HG03066 (cell line): ENCODE results near the gene PDP2.

Source experiments
- ATAC-seq: cut with Tn5 transposase; IDR thresholded peaks from one replicate; pipeline ENCODE4 v1.9.1; 2021; ENCODE audit warnings: low read depth; ENCODE audit not compliant: unreplicated experiment

The PDP2 gene, protein sequence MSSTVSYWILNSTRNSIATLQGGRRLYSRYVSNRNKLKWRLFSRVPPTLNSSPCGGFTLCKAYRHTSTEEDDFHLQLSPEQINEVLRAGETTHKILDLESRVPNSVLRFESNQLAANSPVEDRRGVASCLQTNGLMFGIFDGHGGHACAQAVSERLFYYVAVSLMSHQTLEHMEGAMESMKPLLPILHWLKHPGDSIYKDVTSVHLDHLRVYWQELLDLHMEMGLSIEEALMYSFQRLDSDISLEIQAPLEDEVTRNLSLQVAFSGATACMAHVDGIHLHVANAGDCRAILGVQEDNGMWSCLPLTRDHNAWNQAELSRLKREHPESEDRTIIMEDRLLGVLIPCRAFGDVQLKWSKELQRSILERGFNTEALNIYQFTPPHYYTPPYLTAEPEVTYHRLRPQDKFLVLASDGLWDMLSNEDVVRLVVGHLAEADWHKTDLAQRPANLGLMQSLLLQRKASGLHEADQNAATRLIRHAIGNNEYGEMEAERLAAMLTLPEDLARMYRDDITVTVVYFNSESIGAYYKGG

DNA sequence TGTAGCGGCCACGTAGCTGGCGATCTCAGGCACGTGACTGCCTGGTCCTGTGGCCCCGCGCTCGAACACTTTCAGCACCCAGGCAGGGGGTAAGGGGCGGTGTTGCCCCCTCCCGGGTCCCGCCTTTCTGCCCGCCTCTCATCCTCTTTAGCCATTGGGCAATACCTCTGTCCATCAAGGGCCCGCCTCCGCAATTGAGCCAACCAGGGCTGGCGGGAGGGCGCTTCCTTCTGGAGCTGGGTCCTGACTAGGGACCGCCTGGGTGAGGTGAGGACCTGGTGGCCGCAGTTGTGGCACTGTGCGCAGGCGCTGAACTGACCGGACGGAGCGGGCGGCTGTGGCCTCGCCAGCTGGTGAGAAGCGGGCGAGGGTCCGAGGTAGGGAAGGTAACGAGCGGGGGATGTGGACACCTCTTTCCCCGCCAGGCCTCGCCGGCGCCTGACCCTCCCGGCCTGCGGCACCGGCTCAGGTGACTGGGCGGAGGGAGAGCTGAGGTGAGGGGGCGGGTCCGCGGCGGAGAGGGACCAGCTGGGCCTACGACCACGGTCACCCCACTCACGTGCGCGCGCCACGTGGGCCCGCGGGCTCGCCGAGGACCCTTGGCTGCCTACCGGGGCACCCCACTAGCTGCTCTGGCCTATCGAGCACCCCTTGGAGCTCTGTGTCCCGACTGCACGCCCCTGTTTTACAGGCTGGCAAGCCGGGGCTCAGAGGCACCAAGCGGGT, at the start of gene PDP2:
Gene PDP2, plus strand, starts transcription at position 228 of the 726 bp plus-strand sequence. CDS start 3,770 bp downstream, outside the sequence.
- ATAC-seq, result peak; percentile 94

DNA sequence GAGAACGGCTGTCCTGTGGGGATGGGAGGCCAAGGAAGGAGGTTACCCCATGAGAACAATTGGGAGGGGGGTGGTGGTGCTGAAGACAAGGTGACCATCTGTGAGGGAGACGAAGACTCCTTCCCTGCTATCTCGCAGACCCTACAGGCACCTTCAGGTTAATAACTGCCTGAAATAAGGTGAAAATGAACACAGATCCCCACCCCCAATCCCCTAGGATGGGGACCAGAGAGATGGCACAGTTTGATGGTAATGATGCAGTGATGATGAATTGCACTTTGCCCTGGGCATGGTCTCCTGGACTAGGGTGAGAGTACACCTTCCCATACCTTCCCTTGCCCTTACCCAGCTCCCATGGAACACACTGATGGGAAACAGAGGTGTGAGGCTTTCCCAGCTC, 48.1 kb upstream of the PDP2 start:
- ATAC-seq, result no peak

DNA sequence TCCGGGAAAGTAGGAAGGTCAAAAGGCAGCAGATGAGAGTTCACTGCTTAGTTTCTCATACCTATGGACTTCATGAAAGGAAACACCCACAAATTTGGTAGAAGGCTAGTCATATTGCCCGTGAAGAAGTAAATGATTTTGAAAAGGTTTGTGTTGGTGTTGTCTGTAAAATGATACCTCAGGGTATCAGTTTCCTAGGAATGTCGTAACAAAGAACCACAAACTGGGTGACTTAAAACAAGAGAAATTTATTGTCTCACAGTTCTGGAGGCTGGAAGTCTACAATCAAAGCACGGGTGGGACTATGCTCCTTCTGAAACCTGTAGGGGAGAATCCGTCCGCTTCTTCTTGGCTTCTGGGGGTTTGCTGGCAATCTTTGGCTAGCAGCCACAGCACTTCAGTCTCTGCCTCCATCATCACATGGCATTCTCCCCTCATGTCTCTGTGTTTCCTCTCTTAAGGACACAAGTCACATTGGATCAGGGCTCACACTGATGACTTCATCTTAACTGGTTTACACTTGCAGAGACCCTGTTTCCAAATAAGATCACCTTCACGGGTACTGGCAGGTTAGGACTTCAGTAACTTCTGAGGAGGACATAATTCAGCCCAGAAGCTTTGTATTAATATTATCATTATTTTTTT, 47.5 kb upstream of the PDP2 start:
- ATAC-seq, result no peak

DNA sequence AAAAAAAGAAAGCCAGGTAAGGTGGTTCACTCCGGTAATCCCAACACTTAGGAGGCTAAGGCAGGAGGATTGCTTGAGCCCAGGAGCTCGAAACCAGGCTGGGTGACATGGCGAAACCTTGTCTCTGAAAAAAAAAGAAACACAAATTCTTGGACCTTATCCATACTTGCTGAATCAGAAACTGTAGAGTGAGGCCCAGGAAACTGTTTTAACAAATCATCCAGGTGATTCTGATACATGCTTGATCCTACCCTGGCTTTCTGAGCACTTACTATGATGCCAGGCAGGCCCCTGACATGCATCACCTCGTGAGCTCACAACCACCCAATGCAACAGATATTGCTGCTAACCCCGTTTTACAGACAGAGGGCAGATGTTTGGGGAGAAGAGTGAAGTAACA, 45.6 kb upstream of the PDP2 start:
- no peak for ATAC-seq

DNA sequence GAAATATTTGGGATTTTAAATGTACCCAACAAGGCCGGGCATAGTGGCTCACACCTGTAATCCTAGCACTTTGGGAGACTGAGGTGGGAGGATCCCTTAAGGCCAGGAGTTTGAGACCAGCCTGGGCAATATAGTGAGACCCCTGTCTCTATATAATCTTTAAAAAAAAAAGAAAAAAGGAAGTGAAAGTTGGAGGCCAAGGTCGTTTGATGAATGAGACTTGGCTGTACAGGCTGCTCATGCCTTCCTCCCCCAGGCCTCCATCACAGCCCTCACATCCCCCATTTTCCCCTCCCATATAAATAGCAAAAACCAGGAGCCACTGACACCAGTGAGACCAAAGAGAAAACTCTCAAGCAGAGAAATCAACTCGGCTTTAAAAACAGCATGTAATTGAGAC, 39.4 kb upstream of the PDP2 start:
- ATAC-seq, result no peak

DNA sequence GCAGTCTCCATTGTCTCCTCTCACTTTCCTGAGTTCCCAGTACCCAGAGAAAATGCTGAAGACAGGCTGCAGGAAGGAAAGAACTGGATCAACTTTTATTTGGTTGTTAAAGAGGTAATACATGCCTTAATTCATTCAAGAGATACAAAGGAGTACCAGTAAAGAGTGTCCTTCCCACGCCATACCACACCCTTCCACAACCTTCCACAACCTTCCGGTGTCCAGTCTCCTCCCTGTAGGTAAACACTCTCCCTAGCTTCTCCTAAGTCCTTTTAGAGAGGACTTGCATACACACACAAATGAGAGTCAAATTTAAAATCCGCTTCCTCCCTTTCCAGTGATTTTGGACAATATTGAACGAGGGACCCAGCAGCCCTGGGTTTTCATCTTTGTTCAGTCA, 38.9 kb upstream of the PDP2 start:
- no peak for ATAC-seq

DNA sequence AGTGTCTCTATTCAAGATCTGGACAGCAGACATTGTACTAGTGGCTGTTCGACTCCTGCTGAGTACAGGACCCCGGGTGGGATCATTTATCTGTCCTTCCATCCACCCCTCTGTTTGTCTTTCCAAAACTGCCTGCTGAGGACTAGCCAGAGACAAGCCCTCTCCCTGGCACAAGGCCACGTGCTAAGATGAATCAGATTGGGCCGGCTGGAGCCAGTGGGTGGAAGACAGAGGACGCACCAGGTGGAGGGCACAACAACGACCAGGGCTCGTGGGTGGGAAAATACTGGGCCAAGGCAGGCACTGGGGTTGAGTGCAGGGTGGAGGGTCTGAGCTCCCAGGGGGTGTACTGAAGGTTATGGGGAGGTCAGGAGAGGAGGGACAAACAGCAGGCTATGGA, 37.5 kb upstream of the PDP2 start:
- ATAC-seq, result no peak

DNA sequence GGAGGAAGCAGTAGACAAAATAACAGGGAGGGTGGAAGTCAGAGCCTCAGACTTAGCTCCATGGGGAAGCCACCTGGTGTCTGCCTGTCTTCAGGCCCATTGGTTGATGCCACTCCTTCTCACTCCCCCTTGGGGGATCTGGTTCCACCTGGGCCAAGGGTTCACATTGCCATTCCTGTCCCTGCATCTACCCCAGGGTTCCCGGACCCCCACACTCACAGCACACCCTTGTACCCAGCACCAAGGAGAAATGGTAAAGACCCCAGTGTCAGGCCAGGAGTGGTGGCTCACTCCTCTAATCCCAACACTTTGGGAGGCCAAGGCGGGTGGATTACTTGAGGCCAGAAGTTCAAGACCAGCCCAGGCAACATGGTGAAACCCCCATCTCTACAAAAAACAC, 37.1 kb upstream of the PDP2 start:
- no peak for ATAC-seq

DNA sequence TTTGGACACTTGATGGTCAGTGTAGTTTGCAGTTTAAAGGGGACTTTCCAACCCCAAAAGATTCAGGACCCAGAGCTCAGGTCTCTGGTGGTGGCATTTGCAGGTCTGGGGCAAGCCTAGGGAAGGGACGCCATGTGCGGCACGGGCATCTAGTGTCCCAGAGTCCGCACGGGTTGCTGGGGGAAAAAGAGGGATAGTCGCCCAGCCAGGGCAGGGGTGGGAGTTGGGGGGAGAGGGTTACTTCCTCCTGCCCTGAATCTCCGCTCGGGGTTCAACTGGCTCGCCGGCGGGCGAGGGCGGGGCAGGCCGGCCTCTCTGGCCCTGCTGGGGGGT, 36.3 kb upstream of the PDP2 start:
- no peak for ATAC-seq

DNA sequence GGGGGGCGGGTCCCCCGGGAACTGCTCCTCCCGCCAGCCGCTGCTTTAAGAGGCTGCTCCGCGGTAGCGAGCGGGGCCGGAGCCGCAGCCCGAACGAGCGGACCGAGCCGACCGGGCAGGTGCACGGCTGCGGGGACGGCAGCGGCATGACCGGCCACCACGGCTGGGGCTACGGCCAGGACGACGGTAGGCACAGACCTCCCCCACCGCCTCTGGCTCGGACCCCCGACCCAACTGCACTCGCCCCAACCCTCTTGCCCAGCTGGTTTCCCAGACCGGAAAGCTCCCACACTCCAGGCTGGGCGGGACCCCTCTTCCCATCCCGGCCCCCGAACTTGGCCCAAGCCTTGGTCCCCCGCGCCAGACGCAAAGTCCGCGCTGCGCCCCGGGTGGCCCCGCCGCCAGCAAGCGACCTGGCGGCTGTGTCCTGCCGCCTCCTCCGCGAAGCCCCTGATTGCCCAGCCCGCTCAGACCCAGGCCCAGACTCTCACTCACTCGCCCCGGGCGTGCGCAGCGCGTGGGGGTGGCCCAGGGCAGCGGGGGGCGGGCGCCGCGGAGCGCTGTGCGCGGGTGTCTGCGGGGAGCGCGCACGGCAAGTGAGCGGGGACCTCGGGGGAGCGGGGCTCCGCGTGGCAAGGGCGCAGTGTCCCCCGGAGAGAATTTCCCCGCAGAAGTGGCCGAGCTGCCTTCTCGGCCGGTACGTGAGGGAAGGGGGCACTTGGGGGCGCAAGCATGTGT, 35.8 kb upstream of the PDP2 start, which contains the start of gene CA7:
Gene CA7, plus strand, starts transcription at position 73 of the 738 bp plus-strand sequence. Its CDS starts 74 bp downstream, at position 147.
- ATAC-seq, result no peak

DNA sequence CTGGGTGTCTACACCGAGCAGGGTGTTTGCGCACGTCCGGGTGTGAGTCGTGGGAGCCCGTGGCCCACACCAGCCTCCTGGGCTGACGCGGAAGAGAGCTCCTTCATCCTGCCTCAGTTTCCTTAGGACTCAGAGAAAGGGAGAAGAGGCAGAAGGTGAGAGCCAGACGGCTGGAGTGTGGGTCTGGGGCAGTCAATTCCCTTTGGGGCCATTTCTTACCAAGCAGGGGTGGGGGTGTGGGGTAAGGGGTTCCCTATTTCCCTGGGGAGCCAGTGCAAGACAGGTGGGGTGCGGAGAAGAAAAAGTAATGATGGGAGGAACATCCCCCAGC, 35.3 kb upstream of the PDP2 start:
- ATAC-seq, result no peak

DNA sequence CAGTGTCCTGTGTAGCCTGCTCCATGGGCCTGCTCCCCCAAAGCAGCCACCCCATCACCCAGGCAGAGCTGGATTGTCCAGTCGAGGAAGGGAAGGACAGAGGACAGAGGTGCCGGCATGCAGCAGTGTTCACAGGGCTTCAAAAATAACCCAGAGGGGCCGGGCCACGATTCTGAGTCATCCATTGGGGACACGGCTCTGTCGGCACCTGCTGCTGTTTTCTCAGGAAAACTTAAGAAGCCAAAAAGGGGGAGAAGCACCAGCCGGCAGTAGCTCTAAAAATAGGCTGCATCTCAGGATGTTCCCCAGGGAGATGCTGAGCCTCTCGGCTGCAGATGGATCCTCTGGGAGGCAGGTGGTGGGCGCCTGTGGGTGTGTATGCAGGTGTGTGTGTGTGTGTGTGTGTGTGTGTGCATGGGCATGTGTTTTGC, 34.5 kb upstream of the PDP2 start:
- no peak for ATAC-seq

DNA sequence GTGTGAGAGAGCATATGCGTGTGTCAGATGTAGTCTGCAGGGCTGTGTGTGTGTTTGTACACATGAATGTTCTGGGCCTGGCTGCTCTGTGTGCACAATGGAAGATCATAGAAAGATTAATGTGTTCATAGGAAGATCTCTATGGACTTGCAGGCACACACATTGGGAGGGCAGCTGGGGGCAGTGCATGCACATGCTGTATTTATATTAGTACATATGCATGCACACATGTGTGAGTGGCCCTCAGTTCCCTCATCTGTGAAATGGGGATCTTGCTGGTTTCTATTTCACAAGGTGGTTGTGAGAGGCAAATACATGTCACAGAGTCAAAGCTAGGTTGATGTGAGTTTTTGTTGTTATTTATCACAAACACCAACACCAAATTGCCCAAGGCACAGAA, 34.0 kb upstream of the PDP2 start:
- ATAC-seq, result no peak

DNA sequence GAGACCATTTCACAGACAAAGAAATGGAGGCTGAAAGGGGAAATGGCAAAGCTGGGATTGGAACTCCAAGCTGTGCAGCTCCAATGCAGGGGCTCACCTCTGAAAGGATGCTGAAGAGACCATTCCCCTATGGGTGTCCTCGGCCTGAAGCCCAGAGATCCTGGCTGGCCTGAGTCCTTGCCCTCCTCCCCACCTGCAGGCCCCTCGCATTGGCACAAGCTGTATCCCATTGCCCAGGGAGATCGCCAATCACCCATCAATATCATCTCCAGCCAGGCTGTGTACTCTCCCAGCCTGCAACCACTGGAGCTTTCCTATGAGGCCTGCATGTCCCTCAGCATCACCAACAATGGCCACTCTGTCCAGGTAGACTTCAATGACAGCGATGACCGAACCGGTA, 33.5 kb upstream of the PDP2 start:
- ATAC-seq, result no peak

DNA sequence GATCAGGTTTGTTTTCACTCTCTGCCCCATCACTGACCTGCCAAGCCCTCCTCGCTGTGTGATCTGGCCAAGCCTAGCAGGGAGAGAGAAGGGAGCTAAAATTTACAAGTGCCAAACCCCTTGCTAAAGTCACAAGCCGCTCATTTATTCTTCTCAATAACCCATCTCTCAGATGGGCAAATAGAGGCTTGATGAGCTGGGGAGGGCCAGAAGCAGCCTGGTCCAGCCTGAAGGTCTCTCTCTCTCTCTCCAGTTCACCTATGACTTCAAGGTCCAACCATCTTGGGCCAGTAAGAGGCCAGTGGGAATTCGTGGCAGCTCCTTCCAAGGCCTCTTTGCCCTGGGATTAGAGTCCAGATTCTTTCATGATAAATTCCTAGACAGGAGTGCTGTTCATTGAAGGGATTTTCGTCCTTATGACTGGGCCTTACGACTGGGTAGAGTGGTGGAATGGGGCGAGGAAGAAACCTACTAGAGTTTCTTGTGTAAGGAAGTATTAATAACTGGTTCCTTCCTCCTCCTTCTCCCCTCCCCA, 32.7 kb upstream of the PDP2 start:
- ATAC-seq, result no peak

DNA sequence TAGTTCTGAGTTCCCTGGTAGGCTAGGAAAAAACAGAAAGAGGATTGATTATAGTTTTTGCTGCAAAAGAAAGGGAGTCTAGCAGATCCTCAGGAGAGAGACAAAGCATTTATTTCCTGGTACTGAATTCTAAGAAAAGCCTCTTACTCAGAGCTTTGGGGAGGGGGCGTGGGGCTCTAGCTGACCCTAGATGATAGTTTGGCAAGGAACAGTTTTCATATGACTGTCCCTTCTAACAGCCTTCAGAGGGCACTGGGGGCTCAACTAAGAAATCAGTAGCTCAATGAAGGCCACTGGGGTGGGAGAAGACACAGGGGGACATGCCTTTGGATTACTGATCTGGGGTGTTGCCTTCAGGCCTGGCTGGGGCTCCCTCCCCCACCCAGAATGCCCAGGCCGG, 32.1 kb upstream of the PDP2 start:
- ATAC-seq, result no peak

DNA sequence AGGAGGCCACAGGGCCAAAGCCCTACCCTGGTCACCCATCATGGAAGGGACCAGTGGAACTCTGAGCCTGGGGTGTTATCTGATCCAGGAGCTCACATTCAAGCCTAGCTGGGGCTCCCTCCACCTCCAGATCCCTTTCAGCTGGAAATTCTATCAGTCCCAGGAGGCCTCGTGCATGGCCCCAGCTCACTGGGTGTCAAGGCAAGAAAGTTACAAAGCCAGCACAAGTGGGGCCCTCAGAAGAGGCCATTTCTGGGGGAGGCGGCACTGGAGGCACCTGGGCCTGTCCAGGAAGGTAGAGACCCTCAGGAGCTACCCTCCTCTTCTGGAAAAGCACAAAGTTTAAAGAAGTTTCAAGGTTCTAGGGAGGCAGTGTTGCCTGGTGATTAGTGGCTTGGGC, 31.3 kb upstream of the PDP2 start:
- no peak for ATAC-seq

DNA sequence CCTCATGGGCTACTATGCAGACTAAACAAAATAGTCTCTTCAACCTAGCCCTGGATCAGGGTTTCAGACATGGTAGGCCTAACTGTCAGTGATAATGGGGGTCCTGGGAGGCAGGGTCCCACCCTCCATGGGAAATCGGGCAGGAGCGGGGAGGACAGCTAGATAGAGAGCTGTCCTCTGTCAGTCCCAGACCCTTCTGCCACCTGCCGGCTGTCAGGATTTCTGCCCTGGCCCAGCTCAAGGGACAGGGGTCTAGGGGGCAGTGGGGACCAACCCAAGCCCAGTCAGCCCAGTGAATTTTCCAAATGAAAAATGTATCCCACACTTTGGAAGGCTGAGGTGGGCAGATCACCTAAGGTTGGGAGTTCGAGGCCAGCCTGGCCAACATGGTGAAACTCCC, 30.8 kb upstream of the PDP2 start:
- ATAC-seq, result no peak

DNA sequence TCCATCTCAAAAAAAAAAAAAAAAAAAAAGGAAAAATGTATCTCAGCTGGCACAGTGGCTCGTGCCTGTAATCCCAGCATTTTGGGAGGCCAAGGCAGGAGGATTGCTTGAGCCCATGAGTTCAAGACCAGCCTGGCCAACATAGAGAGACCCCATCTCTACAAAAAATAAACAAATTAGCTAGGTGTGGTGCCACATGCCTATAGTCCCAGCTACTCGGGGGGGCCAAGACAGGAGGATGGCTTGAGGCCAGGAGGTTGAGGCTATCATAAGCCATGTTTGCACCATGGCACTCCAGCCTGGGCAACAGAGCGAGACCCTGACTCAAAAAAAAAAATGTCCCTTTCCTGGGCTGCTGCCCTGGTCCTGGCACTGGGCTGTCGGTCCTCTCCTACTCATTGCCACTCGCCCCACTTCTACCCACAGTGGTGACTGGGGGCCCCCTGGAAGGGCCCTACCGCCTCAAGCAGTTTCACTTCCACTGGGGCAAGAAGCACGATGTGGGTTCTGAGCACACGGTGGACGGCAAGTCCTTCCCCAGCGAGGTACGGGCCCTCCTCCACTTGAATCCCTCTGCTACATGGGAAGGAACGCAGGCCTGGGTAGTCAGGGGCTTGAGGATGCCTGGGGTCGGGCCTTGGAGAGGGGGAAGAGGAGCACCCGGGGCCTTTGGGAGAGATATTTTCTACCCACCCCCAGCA, 30.1 kb upstream of the PDP2 start:
- no peak for ATAC-seq
